CD14-positive monocyte (primary cell): ENCODE measurements around the gene DNMT3L. TPM values are rescaled to one million over a fixed set of nuclear protein-coding genes. Genes with fewer than 3 reads are reported as not detected.
"Not testable (repeated sequence)": the region's sequence is repeated elsewhere in the genome, so short reads cannot be mapped to it uniquely, and the experiment has no call there.

Source experiments
- DNase-seq, 3 donors: peaks; one replicate each; pipeline ENCODE4 v3.0.0-alpha.2; 2011 to 2022
- H2AFZ ChIP-seq: 2 replicates; pipeline ENCODE4 v1.6.0; 2012; ENCODE audit warnings: mild to moderate bottlenecking, low read depth, low read length, inconsistent platforms; ENCODE audit not compliant: insufficient read depth, poor library complexity, severe bottlenecking
- H3K27ac ChIP-seq, 2 donors: 1 replicate in 1 of 2; 2 replicates in 1 of 2; pipeline ENCODE4 v1.5.1; 2012 to 2013; ENCODE audit warnings: low read length in 2 of 2, control low read depth in 1 of 2, inconsistent platforms in 1 of 2, low read depth in 1 of 2, mild to moderate bottlenecking in 1 of 2
- H3K27me3 ChIP-seq, 2 donors: one replicate each; pipeline versions ENCODE4 v1.6.0 to v1.6.1; 2011 to 2013; ENCODE audit warnings: low read length in 2 of 2; ENCODE audit not compliant: control insufficient read depth in 2 of 2, insufficient read depth in 2 of 2
- H3K36me3 ChIP-seq, 2 donors: replicated peaks in 1 of 2; 1 replicate in 1 of 2; 2 replicates in 1 of 2; pipeline versions ENCODE4 v1.5.1 to v1.6.1; 2012 to 2013; ENCODE audit warnings: low read length in 2 of 2, control low read depth in 1 of 2, inconsistent platforms in 1 of 2, mild to moderate bottlenecking in 1 of 2; ENCODE audit not compliant: insufficient read depth in 2 of 2, control insufficient read depth in 1 of 2
- H3K4me1 ChIP-seq, 2 donors: 1 replicate in 1 of 2; 2 replicates in 1 of 2; pipeline versions ENCODE4 v1.5.1 to v1.6.1; 2012 to 2013; ENCODE audit warnings: low read length in 2 of 2, control low read depth in 1 of 2, inconsistent platforms in 1 of 2, mild to moderate bottlenecking in 1 of 2, moderate library complexity in 1 of 2; ENCODE audit not compliant: insufficient read depth in 2 of 2, control insufficient read depth in 1 of 2
- H3K4me2 ChIP-seq: replicated peaks from 2 replicates; pipeline ENCODE3; 2012; ENCODE audit warnings: low read length, moderate library complexity, mild to moderate bottlenecking; ENCODE audit not compliant: poor library complexity, severe bottlenecking; ENCODE audit errors: extremely low read depth
- H3K4me3 ChIP-seq, 3 experiments: fragments of 200-600 bp in 1 of 3; sonication (generic) in 1 of 3; replicated peaks in 1 of 3; 1 replicate in 2 of 3; 2 replicates in 1 of 3; pipeline ENCODE4 v1.5.1; 2011 to 2013; ENCODE audit warnings: low read length in 3 of 3, mild to moderate bottlenecking in 3 of 3, control low read depth in 2 of 3, low read depth in 2 of 3, inconsistent platforms in 1 of 3, moderate library complexity in 1 of 3
- H3K79me2 ChIP-seq: 2 replicates; pipeline ENCODE4 v1.6.0; 2012; ENCODE audit warnings: mild to moderate bottlenecking, control low read depth, inconsistent platforms, low read length, moderate library complexity; ENCODE audit not compliant: insufficient read depth
- H3K9ac ChIP-seq: 2 replicates; pipeline ENCODE4 v1.6.0; 2017; ENCODE audit warnings: low read length, mild to moderate bottlenecking; ENCODE audit not compliant: insufficient read depth, poor library complexity, severe bottlenecking
- H3K9me3 ChIP-seq, 2 donors: replicated peaks in 1 of 2; 1 replicate in 1 of 2; 2 replicates in 1 of 2; pipeline versions ENCODE4 v1.5.1 to v1.6.1; 2012 to 2013; ENCODE audit warnings: low read length in 2 of 2, control low read depth in 1 of 2; ENCODE audit not compliant: control insufficient read depth in 1 of 2, insufficient read depth in 1 of 2
- H4K20me1 ChIP-seq: 2 replicates; pipeline ENCODE4 v1.6.0; 2012; ENCODE audit warnings: mild to moderate bottlenecking, low read length, control low read depth, moderate library complexity; ENCODE audit not compliant: insufficient read depth
- H3K27ac Mint-ChIP-seq, 7 donors: one replicate each; pipeline ENCODE4 v1.8.0; 2020; ENCODE audit warnings: mild to moderate bottlenecking in 7 of 7, mixed read lengths in 7 of 7, moderate library complexity in 6 of 7, inconsistent platforms in 2 of 7
- H3K27me3 Mint-ChIP-seq, 3 donors: one replicate each; pipeline ENCODE4 v1.8.0; 2021 to 2022; ENCODE audit warnings: low read depth in 3 of 3, mild to moderate bottlenecking in 3 of 3, mixed read lengths in 3 of 3, moderate library complexity in 3 of 3, inconsistent platforms in 1 of 3
- H3K36me3 Mint-ChIP-seq, 2 donors: one replicate each; pipeline ENCODE4 v1.8.0; 2020; ENCODE audit warnings: mixed read lengths in 2 of 2, inconsistent platforms in 1 of 2, mild to moderate bottlenecking in 1 of 2
- H3K4me1 Mint-ChIP-seq: one replicate; pipeline ENCODE4 v1.8.0; 2020; ENCODE audit warnings: mild to moderate bottlenecking, mixed read lengths
- H3K4me3 Mint-ChIP-seq, 2 donors: one replicate each; pipeline ENCODE4 v1.8.0; 2020; ENCODE audit warnings: mild to moderate bottlenecking in 2 of 2, mixed read lengths in 2 of 2, moderate library complexity in 1 of 2
- H3K9me3 Mint-ChIP-seq, 7 donors: one replicate each; pipeline ENCODE4 v1.8.0; 2020 to 2022; ENCODE audit warnings: mixed read lengths in 7 of 7, mild to moderate bottlenecking in 6 of 7, moderate library complexity in 6 of 7, inconsistent platforms in 2 of 7
- WGBS: methylation state at CpG from one replicate; pipeline ENCODE4 v1.1.5; 2013; ENCODE audit warnings: missing lambda C conversion rate; ENCODE audit not compliant: insufficient coverage; 5-methylcytosine and 5-hydroxymethylcytosine counted together
- intact Hi-C, 2 donors: fragments of 100-400 bp; cut with micrococcal nuclease; formaldehyde crosslinking; loops; one replicate each; pipeline versions ENCODE4 v1.15.0 to v1.15.1; 2023
- polyA plus RNA-seq, 3 donors: library from polyadenylated mRNA; depleted of rRNA in 1 of 3; unstranded in 2 of 3; stranded (reverse) in 1 of 3; fragments of 300-500 nt in 2 of 3; fragments of >200 nt in 1 of 3; fragmentation: Illumina TruSeq in 2 of 3; gene quantifications; 1 replicate in 2 of 3; 2 replicates in 1 of 3; pipeline ENCODE4 v1.2.3, GENCODE V29; 2012 to 2021

Gene DNMT3L
- polyA plus RNA-seq, 3 donors, result not detected

DNA sequence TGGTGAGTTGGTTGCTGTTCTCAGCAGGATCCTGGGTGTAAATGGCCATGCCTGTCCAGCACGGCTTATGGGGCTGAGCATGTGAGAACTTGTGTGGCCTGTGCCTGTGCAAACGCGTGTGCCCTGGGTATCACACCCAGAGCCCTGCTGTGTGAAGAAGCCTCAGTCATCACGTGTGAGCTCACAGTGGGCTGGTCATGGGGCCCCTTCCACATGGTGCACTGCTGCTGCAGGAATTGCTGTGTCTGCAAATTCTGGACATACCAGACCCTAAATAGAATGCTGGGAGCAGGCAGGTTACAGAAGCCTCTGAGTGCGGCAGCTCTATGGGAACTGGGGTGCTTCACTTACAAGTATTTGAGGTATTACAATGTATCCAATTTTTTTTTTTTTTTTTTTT lies 38.4 kb downstream of the DNMT3L start:
- H3K4me3 ChIP-seq, intact Hi-C loops, H2AFZ ChIP-seq, H3K79me2 ChIP-seq, H3K9me3 Mint-ChIP-seq, H3K36me3 Mint-ChIP-seq, H4K20me1 ChIP-seq, H3K27me3 ChIP-seq, H3K27ac ChIP-seq, H3K9ac ChIP-seq, H3K4me1 Mint-ChIP-seq, H3K36me3 ChIP-seq, DNase-seq, H3K4me1 ChIP-seq, H3K4me3 Mint-ChIP-seq, H3K27me3 Mint-ChIP-seq, H3K9me3 ChIP-seq, H3K4me2 ChIP-seq, H3K27ac Mint-ChIP-seq: not testable (repeated sequence)
- no CpG with 5 or more reads among the region's 5 CpGs for WGBS

- not testable (repeated sequence) for H3K36me3 Mint-ChIP-seq, H3K9me3 ChIP-seq
- WGBS, result no CpG with 5 or more reads among the region's 18 CpGs
Measured at GRCh38 chr21:44220674-44221073, 41.0 kb downstream of the DNMT3L start.

GRCh38 chr21:44218461-44218860 lies 43.2 kb downstream of the DNMT3L start:
- H2AFZ ChIP-seq, intact Hi-C loops, H3K36me3 ChIP-seq, H3K27me3 ChIP-seq, H3K27ac Mint-ChIP-seq, DNase-seq, H3K9ac ChIP-seq, H3K27ac ChIP-seq, H3K4me2 ChIP-seq, H3K4me3 ChIP-seq, H3K27me3 Mint-ChIP-seq, H3K9me3 Mint-ChIP-seq, H3K9me3 ChIP-seq, H3K4me1 ChIP-seq, H4K20me1 ChIP-seq, H3K36me3 Mint-ChIP-seq, H3K4me3 Mint-ChIP-seq, H3K79me2 ChIP-seq, H3K4me1 Mint-ChIP-seq: not testable (repeated sequence)
- WGBS, result no CpG with 5 or more reads among the region's 8 CpGs

More at GRCh38 chr21:44220674-44221073, 41.0 kb downstream of the DNMT3L start:
- intact Hi-C loops, H3K27me3 ChIP-seq, H3K79me2 ChIP-seq, H3K9me3 Mint-ChIP-seq, H3K4me2 ChIP-seq, H3K4me3 ChIP-seq, DNase-seq, H3K4me1 ChIP-seq, H3K27ac ChIP-seq, H3K4me1 Mint-ChIP-seq, H3K9ac ChIP-seq, H3K27ac Mint-ChIP-seq, H2AFZ ChIP-seq, H3K36me3 ChIP-seq, H3K27me3 Mint-ChIP-seq, H4K20me1 ChIP-seq, H3K4me3 Mint-ChIP-seq: not testable (repeated sequence)

DNA sequence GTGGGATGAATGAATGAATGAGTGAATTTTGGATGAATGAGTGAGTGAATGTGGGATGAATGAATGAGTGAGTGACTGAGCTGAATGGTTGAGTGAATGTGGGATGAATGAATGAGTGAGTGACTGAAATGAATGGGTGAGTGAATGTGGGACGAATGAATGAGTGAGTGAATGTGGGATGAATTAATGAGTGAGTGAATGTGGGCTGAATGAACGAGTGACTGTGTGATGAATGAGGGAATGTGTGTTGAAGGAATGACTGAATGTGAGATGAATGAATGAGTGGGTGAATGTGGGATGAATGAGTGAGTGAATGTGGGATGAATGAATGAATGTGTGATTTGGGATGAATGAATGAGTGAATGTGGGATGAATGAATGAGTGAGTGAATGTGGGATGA lies 49.7 kb downstream of the DNMT3L start:
- H3K4me1 ChIP-seq, H3K27ac ChIP-seq, H3K36me3 Mint-ChIP-seq, H3K9me3 Mint-ChIP-seq, H3K4me3 ChIP-seq, H3K9ac ChIP-seq, H3K4me3 Mint-ChIP-seq, H2AFZ ChIP-seq, H3K9me3 ChIP-seq, H4K20me1 ChIP-seq, H3K79me2 ChIP-seq, H3K27me3 Mint-ChIP-seq, H3K27ac Mint-ChIP-seq, intact Hi-C loops, H3K4me2 ChIP-seq, H3K4me1 Mint-ChIP-seq, DNase-seq, H3K36me3 ChIP-seq, H3K27me3 ChIP-seq: not testable (repeated sequence)
- no CpG with 5 or more reads among the region's 2 CpGs for WGBS
